HL-60 (cell line): ENCODE results near the gene LRP1B.

Source experiments
- POLR2AphosphoS5 ChIP-seq: IDR thresholded peaks from 2 replicates; pipeline ENCODE4 v1.6.1; 2012; ENCODE audit warnings: low read depth
- TF ChIP-seq, protein P1 (sequence below): IDR thresholded peaks from one replicate; pipeline ENCODE4 v1.5.1; 2011; ENCODE audit warnings: low read length, control low read depth, inconsistent platforms; ENCODE audit not compliant: insufficient read depth

DNA sequence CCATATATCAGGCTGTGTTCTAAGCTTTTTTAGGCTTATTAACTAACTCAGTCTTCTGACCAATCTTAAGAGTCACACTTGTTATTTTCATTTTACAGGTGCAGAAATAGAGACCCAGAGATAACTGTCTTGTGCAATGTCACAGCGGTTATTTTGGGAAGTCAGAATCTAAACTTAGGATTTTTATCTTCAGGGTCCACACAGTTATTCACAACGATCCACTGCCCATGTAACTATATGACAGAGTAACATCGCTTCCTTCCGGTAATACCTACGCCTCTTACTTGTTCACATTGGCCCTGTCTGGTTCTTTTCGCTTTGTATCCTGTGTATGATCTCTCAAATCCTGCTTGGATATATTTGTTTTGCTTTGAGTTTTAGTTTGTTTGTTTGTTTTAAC is 631.7 kb downstream of the LRP1B start:
- TF ChIP-seq, protein P1, sequence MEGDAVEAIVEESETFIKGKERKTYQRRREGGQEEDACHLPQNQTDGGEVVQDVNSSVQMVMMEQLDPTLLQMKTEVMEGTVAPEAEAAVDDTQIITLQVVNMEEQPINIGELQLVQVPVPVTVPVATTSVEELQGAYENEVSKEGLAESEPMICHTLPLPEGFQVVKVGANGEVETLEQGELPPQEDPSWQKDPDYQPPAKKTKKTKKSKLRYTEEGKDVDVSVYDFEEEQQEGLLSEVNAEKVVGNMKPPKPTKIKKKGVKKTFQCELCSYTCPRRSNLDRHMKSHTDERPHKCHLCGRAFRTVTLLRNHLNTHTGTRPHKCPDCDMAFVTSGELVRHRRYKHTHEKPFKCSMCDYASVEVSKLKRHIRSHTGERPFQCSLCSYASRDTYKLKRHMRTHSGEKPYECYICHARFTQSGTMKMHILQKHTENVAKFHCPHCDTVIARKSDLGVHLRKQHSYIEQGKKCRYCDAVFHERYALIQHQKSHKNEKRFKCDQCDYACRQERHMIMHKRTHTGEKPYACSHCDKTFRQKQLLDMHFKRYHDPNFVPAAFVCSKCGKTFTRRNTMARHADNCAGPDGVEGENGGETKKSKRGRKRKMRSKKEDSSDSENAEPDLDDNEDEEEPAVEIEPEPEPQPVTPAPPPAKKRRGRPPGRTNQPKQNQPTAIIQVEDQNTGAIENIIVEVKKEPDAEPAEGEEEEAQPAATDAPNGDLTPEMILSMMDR: no peak
- no peak for TF ChIP-seq POLR2AphosphoS5
